ENCODE measurements around the gene LRRC32. TPM values are rescaled to one million over a fixed set of nuclear protein-coding genes. Genes with fewer than 3 reads are reported as not detected.
"Not testable (repeated sequence)": the region's sequence is repeated elsewhere in the genome, so short reads cannot be mapped to it uniquely, and the experiment has no call there.

Gene LRRC32
- total RNA-seq, 1 experiment from 2014 or later = 0.27 TPM

GRCh38 chr11:76644591-76644990 lies 26.0 kb downstream of the LRRC32 start:
- no TSS peak for BruUV-seq (replicated peaks)
- no peak overlapping the region for H3K4me3 Mint-ChIP-seq (ENCODE audit: unreplicated experiment)
- no peaks in the 10 kb centered on the region for H3K4me1 ChIP-seq
- POLR2A ChIA-PET = no interaction called here
- TF ChIP-seq, protein P1, sequence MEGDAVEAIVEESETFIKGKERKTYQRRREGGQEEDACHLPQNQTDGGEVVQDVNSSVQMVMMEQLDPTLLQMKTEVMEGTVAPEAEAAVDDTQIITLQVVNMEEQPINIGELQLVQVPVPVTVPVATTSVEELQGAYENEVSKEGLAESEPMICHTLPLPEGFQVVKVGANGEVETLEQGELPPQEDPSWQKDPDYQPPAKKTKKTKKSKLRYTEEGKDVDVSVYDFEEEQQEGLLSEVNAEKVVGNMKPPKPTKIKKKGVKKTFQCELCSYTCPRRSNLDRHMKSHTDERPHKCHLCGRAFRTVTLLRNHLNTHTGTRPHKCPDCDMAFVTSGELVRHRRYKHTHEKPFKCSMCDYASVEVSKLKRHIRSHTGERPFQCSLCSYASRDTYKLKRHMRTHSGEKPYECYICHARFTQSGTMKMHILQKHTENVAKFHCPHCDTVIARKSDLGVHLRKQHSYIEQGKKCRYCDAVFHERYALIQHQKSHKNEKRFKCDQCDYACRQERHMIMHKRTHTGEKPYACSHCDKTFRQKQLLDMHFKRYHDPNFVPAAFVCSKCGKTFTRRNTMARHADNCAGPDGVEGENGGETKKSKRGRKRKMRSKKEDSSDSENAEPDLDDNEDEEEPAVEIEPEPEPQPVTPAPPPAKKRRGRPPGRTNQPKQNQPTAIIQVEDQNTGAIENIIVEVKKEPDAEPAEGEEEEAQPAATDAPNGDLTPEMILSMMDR (IDR thresholded peaks at IDR 0.05; ENCODE audit: insufficient read depth in 1 of 2, low read depth in 1 of 2, low read length in 1 of 2, severe bottlenecking in 1 of 2, unreplicated experiment in 1 of 2) = no peak
- H3K36me3 Mint-ChIP-seq (ENCODE audit: insufficient read depth, unreplicated experiment) = no peaks in the 10 kb centered on the region
- peaks cover 18% of the 10 kb centered on the region for H3K27me3 Mint-ChIP-seq (ENCODE audit: insufficient read depth, unreplicated experiment)
- peaks cover 6% of the 10 kb centered on the region for H3K4me1 Mint-ChIP-seq (ENCODE audit: low read depth, unreplicated experiment)
- H3K36me3 ChIP-seq (ENCODE audit: control insufficient read depth, insufficient read depth, low read length) = no peaks in the 10 kb centered on the region
- DNase-seq = no peak
- H3K9me3 ChIP-seq = no peaks in the 10 kb centered on the region
- intact Hi-C loops (cut with micrococcal nuclease; ENCODE audit: unreplicated experiment) = no loop called here
- no peak overlapping the region for H3K27ac Mint-ChIP-seq (ENCODE audit: unreplicated experiment)
- H3K27me3 ChIP-seq (replicated peaks; ENCODE audit: control insufficient read depth, insufficient read depth, low read length) = no peaks in the 10 kb centered on the region
- CTCF ChIA-PET = no interaction called here
- H3K9me3 Mint-ChIP-seq (ENCODE audit: unreplicated experiment) = peaks cover 10% of the 10 kb centered on the region
- H3K4me3 ChIP-seq (ENCODE audit: low read depth, low read length) = no peak overlapping the region

GRCh38 chr11:76643711-76644110 lies 26.8 kb downstream of the LRRC32 start:
- H3K27me3 ChIP-seq (replicated peaks; ENCODE audit: control insufficient read depth, insufficient read depth, low read length); H3K4me1 ChIP-seq; H3K9me3 ChIP-seq; POLR2A ChIA-PET; H3K27ac Mint-ChIP-seq (ENCODE audit: unreplicated experiment); H3K4me3 ChIP-seq (ENCODE audit: low read depth, low read length); DNase-seq; H3K36me3 ChIP-seq (ENCODE audit: control insufficient read depth, insufficient read depth, low read length); intact Hi-C loops (cut with micrococcal nuclease; ENCODE audit: unreplicated experiment); H3K4me3 Mint-ChIP-seq (ENCODE audit: unreplicated experiment); H3K4me1 Mint-ChIP-seq (ENCODE audit: low read depth, unreplicated experiment); CTCF ChIA-PET; H3K36me3 Mint-ChIP-seq (ENCODE audit: insufficient read depth, unreplicated experiment); BruUV-seq (replicated peaks): not testable (repeated sequence)
- Mint-ChIP-seq H3K27me3 (ENCODE audit: insufficient read depth, unreplicated experiment) (peaks cover 24% of the 10 kb centered on the region), H3K9me3 (ENCODE audit: unreplicated experiment) (peaks cover 10% of the 10 kb centered on the region)

DNA sequence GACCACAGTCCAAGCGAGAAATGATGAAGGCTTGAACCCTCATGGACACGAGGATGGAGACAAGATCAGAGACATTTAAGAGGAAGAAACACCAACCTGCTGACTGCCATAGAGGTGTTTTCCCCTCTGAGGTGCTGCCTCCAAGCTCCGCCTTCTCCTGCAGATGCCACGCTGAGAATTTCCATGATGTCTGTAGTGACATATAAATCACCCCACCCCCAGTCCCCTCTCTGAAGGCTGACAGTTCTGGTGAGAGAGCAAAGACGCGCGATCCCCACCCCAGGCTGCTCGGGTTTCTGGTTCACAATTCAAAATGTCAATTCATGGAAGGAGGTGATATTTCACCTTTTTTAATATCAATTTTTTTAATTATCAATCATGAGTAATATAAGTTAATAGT lies 28.2 kb downstream of the LRRC32 start:
- BruUV-seq (replicated peaks) = no TSS peak
- no peaks in the 10 kb centered on the region for H3K36me3 ChIP-seq (ENCODE audit: control insufficient read depth, insufficient read depth, low read length)
- no peaks in the 10 kb centered on the region for H3K4me1 ChIP-seq
- no peak overlapping the region for H3K27ac Mint-ChIP-seq (ENCODE audit: unreplicated experiment)
- no peaks in the 10 kb centered on the region for H3K36me3 Mint-ChIP-seq (ENCODE audit: insufficient read depth, unreplicated experiment)
- H3K9me3 ChIP-seq = no peaks in the 10 kb centered on the region
- TF ChIP-seq, protein P1 (IDR thresholded peaks at IDR 0.05; ENCODE audit: insufficient read depth in 1 of 2, low read depth in 1 of 2, low read length in 1 of 2, severe bottlenecking in 1 of 2, unreplicated experiment in 1 of 2) = no peak
- H3K4me1 Mint-ChIP-seq (ENCODE audit: low read depth, unreplicated experiment) = peaks cover 6% of the 10 kb centered on the region
- peaks cover 24% of the 10 kb centered on the region for H3K27me3 Mint-ChIP-seq (ENCODE audit: insufficient read depth, unreplicated experiment)
- ChIA-PET POLR2A (no interaction called here), CTCF (no interaction called here)
- H3K4me3 ChIP-seq (ENCODE audit: low read depth, low read length) = no peak overlapping the region
- no peak for DNase-seq
- peaks cover 7% of the 10 kb centered on the region for H3K9me3 Mint-ChIP-seq (ENCODE audit: unreplicated experiment)
- H3K4me3 Mint-ChIP-seq (ENCODE audit: unreplicated experiment) = no peak overlapping the region
- H3K27me3 ChIP-seq (replicated peaks; ENCODE audit: control insufficient read depth, insufficient read depth, low read length) = peaks cover 3% of the 10 kb centered on the region
- intact Hi-C loops (cut with micrococcal nuclease; ENCODE audit: unreplicated experiment) = no loop called here

DNA sequence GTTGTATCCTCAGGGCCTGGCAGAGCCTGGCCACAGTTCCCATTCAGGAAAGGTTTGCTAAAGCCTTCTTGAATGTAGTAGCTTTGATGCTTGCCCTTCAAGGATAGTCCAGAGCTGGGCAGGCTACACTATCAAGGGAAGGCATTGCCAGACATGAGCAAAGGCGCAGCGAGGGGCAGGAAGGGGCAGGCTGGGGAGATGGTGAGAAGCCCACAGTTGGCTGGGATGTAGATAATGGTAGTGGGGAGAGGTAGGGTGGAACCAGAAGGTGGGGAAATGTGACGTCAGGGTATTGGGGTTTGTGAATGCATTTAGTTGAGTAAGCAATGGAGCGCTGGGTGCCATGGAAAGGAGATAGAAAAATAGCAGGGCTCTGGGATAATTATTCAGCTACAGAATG lies 28.6 kb downstream of the LRRC32 start:
- ChIA-PET POLR2A (no interaction called here), CTCF (no interaction called here)
- H3K4me1 Mint-ChIP-seq (ENCODE audit: low read depth, unreplicated experiment) = peaks cover 6% of the 10 kb centered on the region
- H3K27ac Mint-ChIP-seq (ENCODE audit: unreplicated experiment) = no peak overlapping the region
- DNase-seq = no peak
- Histone ChIP-seq H3K27me3 (replicated peaks; ENCODE audit: control insufficient read depth, insufficient read depth, low read length) (peaks cover 3% of the 10 kb centered on the region), H3K4me1 (no peaks in the 10 kb centered on the region), H3K9me3 (no peaks in the 10 kb centered on the region), H3K4me3 (ENCODE audit: low read depth, low read length) (no peak overlapping the region), H3K36me3 (ENCODE audit: control insufficient read depth, insufficient read depth, low read length) (no peaks in the 10 kb centered on the region)
- no TSS peak for BruUV-seq (replicated peaks)
- H3K36me3 Mint-ChIP-seq (ENCODE audit: insufficient read depth, unreplicated experiment) = no peaks in the 10 kb centered on the region
- TF ChIP-seq, protein P1 (IDR thresholded peaks at IDR 0.05; ENCODE audit: insufficient read depth in 1 of 2, low read depth in 1 of 2, low read length in 1 of 2, severe bottlenecking in 1 of 2, unreplicated experiment in 1 of 2) = no peak
- no peak overlapping the region for H3K4me3 Mint-ChIP-seq (ENCODE audit: unreplicated experiment)
- H3K9me3 Mint-ChIP-seq (ENCODE audit: unreplicated experiment) = peaks cover 3% of the 10 kb centered on the region
- intact Hi-C loops (cut with micrococcal nuclease; ENCODE audit: unreplicated experiment) = no loop called here
- H3K27me3 Mint-ChIP-seq (ENCODE audit: insufficient read depth, unreplicated experiment) = peaks cover 24% of the 10 kb centered on the region

Measured in Caco-2 (cell line).